ENCODE measurements around the gene PRPH2. TPM values are rescaled to one million over a fixed set of nuclear protein-coding genes. Genes with fewer than 3 reads are reported as not detected.
A peak's percentile ranks its signal among the peaks of the same experiment; 100 is the strongest.
"Not testable (repeated sequence)": the region's sequence is repeated elsewhere in the genome, so short reads cannot be mapped to it uniquely, and the experiment has no call there.

PRPH2 gene
- total RNA-seq, 6 donors from 2014 or later, result 0.59 to 4.2 (median 0.76) TPM; not detected in 1

DNA sequence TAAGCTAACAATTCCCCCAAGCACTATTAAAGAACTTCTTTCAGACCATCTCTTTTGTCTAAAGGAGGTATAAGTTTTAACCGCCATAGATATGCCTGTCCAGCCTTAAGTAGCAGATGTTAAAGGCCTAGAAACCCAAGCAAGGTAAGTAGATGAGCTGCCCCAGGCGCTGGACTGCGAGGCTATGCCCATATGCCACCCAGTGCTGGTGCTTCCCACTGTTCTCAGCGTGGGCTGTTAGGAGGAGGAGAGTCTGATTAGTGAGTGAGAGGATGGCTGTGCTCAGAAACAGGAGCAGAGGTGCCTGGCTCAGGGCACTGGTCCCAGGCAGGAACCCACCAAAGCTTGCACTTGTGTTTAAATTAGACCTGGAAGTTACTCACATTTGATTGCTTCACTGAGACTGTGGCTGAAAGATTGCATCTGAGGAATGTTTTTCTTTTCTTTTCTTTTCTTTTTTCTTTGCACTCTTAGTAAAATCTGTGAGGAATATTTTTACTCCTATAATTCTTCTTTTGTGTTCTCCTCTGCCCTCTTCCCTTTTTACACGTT is 32.2 kb downstream of the PRPH2 start:
- ATAC-seq (ENCODE audit: low FRiP score in 2 of 2) (no peak), DNase-seq (no peak)
- Histone ChIP-seq H3K27me3 (no peaks in the 10 kb centered on the region), H3K4me3 (no peak overlapping the region), H3K9me3 (no peaks in the 10 kb centered on the region), H3K36me3 (peaks cover 17 to 88% (median 51%) of the 10 kb centered on the region in 4 donors), H3K27ac (peak overlapping the region in 2 of 4 donors; percentile 19 to 67), H3K4me1 (peaks cover 0 to 30% (median 12%) of the 10 kb centered on the region in 4 donors)
- TF ChIP-seq, protein P1, sequence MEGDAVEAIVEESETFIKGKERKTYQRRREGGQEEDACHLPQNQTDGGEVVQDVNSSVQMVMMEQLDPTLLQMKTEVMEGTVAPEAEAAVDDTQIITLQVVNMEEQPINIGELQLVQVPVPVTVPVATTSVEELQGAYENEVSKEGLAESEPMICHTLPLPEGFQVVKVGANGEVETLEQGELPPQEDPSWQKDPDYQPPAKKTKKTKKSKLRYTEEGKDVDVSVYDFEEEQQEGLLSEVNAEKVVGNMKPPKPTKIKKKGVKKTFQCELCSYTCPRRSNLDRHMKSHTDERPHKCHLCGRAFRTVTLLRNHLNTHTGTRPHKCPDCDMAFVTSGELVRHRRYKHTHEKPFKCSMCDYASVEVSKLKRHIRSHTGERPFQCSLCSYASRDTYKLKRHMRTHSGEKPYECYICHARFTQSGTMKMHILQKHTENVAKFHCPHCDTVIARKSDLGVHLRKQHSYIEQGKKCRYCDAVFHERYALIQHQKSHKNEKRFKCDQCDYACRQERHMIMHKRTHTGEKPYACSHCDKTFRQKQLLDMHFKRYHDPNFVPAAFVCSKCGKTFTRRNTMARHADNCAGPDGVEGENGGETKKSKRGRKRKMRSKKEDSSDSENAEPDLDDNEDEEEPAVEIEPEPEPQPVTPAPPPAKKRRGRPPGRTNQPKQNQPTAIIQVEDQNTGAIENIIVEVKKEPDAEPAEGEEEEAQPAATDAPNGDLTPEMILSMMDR (IDR thresholded peaks at IDR 0.05), result no peak
- TF ChIP-seq EP300 (IDR thresholded peaks at IDR 0.05), result no peak
- no peak for TF ChIP-seq POLR2A (IDR thresholded peaks at IDR 0.05)
- TF ChIP-seq POLR2AphosphoS5 (IDR thresholded peaks at IDR 0.05), result no peak
- 90 to 92% methylated on average over 5 of the region's 5 CpGs for WGBS, 2 donors

DNA sequence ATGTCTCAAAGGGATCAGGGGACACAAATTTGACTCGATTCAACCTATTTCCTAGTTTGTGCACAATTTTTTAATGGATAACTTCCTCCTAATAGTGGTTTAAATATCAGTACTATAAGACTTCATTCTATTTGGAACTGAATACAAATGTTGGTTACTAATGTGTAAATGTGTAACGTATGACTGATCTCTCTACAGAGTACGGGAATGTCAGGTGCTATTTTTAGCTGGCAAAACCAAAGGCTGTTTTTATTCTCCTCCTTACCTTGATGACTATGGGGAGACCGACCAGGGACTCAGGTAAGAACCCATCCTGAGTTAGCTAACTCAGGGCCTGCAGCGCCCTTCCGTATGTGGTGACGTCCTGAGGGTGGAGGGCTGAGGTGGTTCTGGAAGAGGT is 33.0 kb downstream of the PRPH2 start:
- Histone ChIP-seq H3K27ac (peak overlapping the region in 1 of 4 donors; percentile 67), H3K9me3 (no peaks in the 10 kb centered on the region), H3K27me3 (no peaks in the 10 kb centered on the region), H3K36me3 (peaks cover 23 to 93% (median 59%) of the 10 kb centered on the region in 4 donors), H3K4me3 (no peak overlapping the region), H3K4me1 (peaks cover 0 to 29% (median 10%) of the 10 kb centered on the region in 4 donors)
- DNase-seq (no peak), ATAC-seq (ENCODE audit: low FRiP score in 2 of 2) (no peak)
- WGBS, 2 donors, result 88 to 89% methylated on average over 4 to 7 of the region's 7 CpGs
- TF ChIP-seq, protein P1 (IDR thresholded peaks at IDR 0.05), result no peak
- no peak for TF ChIP-seq EP300 (IDR thresholded peaks at IDR 0.05)
- TF ChIP-seq POLR2A (IDR thresholded peaks at IDR 0.05), result no peak
- TF ChIP-seq POLR2AphosphoS5 (IDR thresholded peaks at IDR 0.05), result no peak

DNA sequence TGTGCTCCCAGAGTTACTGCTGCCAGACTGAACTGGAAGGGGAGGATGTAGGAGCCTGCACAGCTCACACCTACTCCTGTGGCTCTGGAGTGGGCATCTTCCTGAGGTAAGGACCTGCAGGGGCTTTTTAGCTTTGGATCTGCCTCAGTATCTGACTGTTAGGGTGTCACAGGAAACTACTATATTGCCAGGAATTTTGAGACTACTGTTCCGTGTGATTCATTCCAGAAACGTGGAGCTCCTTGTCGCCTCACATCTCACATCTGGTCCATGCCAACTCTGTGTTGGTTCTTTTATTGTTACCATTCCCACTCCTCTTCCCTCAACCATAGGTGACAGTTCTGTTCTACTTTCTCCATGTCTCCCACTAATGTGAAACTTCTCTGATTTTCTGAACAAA is 34.1 kb downstream of the PRPH2 start:
- Histone ChIP-seq H3K36me3 (peaks cover 23 to 94% (median 66%) of the 10 kb centered on the region in 4 donors), H3K9me3 (no peaks in the 10 kb centered on the region), H3K4me3 (no peak overlapping the region), H3K27me3 (no peaks in the 10 kb centered on the region), H3K4me1 (peaks cover 0 to 19% (median 5%) of the 10 kb centered on the region in 4 donors), H3K27ac (no peak overlapping the region)
- 75 to 78% methylated on average over 3 of the region's 3 CpGs for WGBS, 2 donors
- ATAC-seq (ENCODE audit: low FRiP score in 2 of 2) (no peak), DNase-seq (no peak)
- TF ChIP-seq, protein P1 (IDR thresholded peaks at IDR 0.05), result no peak
- TF ChIP-seq POLR2AphosphoS5 (IDR thresholded peaks at IDR 0.05), result no peak
- no peak for TF ChIP-seq EP300 (IDR thresholded peaks at IDR 0.05)
- TF ChIP-seq POLR2A (IDR thresholded peaks at IDR 0.05), result no peak

DNA sequence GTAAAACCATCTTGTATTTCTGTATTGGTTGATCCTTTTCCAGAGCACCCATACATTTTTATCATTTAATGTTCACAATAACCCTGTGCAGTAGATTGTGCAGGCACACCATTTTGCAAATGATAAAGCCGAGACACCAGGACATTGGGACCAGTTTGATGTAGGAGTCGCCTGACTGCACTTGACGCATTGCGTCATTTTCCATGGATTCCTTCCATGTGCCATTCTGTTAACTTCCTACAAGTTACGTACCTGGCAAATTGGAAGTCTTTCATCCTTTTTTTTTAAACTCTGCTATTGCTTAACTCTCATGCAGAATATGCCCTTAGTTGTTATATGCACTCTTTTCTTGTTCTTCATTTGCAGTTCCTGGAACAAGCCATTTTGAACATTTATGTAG is 43.0 kb downstream of the PRPH2 start:
- peak in 1 of 2 donors; percentile 36 for DNase-seq
- WGBS, 2 donors, result 89 to 90% methylated on average over 5 of the region's 5 CpGs
- Histone ChIP-seq H3K27ac (no peak overlapping the region), H3K36me3 (peaks cover 49 to 100% (median 90%) of the 10 kb centered on the region in 4 donors), H3K4me1 (no peaks in the 10 kb centered on the region), H3K27me3 (no peaks in the 10 kb centered on the region), H3K9me3 (no peaks in the 10 kb centered on the region), H3K4me3 (no peak overlapping the region)
- no peak for ATAC-seq (ENCODE audit: low FRiP score in 2 of 2)
- no peak for TF ChIP-seq POLR2AphosphoS5 (IDR thresholded peaks at IDR 0.05)
- TF ChIP-seq, protein P1 (IDR thresholded peaks at IDR 0.05), result no peak

DNA sequence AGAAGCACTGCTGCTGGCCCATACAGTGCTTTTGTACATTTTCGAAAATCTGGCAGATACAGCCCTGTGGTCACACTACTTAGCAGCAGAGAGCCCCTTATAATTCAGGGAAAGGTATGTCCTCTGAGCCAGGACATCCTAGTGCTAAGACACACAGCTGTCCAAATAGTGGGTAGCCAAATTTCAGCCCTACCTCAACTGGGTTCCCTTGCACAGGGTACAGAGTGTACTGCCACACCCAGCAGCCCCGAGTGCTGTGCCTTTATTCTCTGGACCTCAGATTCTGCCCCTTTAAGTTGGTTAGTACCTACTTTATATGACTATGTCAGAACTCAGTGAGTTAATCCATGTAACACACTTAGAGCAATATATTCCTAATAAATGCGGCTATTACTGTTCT is 47.6 kb downstream of the PRPH2 start:
- Histone ChIP-seq H3K9me3 (no peaks in the 10 kb centered on the region), H3K27me3 (no peaks in the 10 kb centered on the region), H3K4me3 (no peak overlapping the region), H3K27ac (no peak overlapping the region), H3K36me3 (peaks cover 75 to 100% (median 91%) of the 10 kb centered on the region in 4 donors), H3K4me1 (no peaks in the 10 kb centered on the region)
- DNase-seq (no peak), ATAC-seq (ENCODE audit: low FRiP score in 2 of 2) (no peak)
- no peak for TF ChIP-seq EP300 (IDR thresholded peaks at IDR 0.05)
- WGBS, 2 donors, result 97 to 98% methylated on average over 3 of the region's 3 CpGs

DNA sequence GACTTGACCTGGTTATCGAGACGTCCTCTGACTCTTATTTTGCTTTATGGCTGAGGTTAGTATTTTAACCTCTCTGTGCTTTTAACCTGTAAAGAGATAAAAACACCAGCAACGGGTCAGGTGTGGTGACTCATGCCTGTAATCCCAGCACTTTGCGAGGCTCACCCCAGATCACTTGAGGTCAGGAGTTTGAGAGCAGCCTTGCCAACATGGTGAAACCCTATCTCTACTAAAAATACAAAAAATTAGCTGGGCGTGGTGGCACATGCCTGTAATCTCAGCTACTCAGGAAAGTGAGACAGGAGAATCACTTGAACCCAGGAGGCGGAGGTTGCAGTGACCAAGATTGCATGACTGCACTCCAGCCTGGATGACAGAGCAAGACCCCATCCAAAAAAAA is 48.0 kb downstream of the PRPH2 start:
- H3K4me1 ChIP-seq; ATAC-seq (ENCODE audit: low FRiP score in 2 of 2); H3K27ac ChIP-seq; H3K27me3 ChIP-seq; H3K9me3 ChIP-seq; H3K4me3 ChIP-seq; DNase-seq: not testable (repeated sequence)
- peaks cover 75 to 100% (median 90%) of the 10 kb centered on the region in 4 donors for H3K36me3 ChIP-seq
- 77 to 91% methylated on average over 6 of the region's 6 CpGs for WGBS, 2 donors

All from upper lobe of left lung (tissue), 6 donors.